B cell (primary cell): ENCODE measurements around the gene CUL9.

Source experiments
- CTCF ChIP-seq: fragments of 200-600 bp; IDR thresholded peaks from one replicate; pipeline ENCODE4 v1.8.0; 2022; ENCODE audit warnings: antibody characterized with exemption, mild to moderate bottlenecking
- EZH2 ChIP-seq: IDR thresholded peaks from 2 replicates; pipeline ENCODE4 v1.6.1; 2012; ENCODE audit warnings: borderline replicate concordance, low read depth, mild to moderate bottlenecking, moderate library complexity, low read length; ENCODE audit not compliant: insufficient read depth, poor library complexity, severe bottlenecking

- TF ChIP-seq EZH2 (no peak), CTCF (no peak)
These were observed 415 bp upstream of the CUL9 start for GRCh38 chr6:43181621-43181941.
